ENCODE measurements around the gene SPATA20.

GRCh38 chr17:50589095-50589705 is 42.2 kb downstream of the SPATA20 start:
- TF ChIP-seq CTCF (IDR thresholded peaks at IDR 0.05; ENCODE audit: low read depth, low read length) (no peak), EZH2phosphoT487 (IDR thresholded peaks at IDR 0.05; ENCODE audit: low read depth) (no peak)

All from OCI-LY3 (cell line).